ENCODE data around the gene WDPCP.
A peak's percentile ranks its signal among the peaks of the same experiment; 100 is the strongest.

WDPCP gene

DNA sequence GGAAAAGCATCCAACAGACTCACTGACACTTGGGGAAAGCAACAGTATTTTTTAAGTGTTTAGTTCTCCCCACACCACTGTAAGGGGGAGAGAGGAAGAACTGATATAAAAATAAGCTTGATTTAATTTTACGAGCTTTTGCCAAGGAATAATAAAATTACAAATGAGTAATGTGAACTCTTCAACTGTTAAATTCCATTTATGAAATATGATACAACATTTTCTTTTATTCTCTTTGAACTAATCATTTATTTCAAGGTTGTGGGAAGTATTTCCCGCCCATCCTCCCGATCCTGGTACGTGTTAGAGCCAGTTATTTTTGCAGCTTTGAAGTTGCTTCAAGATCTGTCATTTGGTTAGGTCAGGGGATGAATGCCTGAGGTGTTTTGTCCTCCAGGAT lies 35.2 kb downstream of the WDPCP start:
- ChIA-PET POLR2A (no interaction called here), CTCF (interaction anchor here (1.0 to 1.4 kb wide), 3 partner anchors 9 to 766 kb away, joined by 3 to 5 read pairs (median 3); no protein-coding TSS in a partner anchor)
- no peak for DNase-seq (ENCODE audit: low read depth, low spot score)
- TF ChIP-seq, protein P1, sequence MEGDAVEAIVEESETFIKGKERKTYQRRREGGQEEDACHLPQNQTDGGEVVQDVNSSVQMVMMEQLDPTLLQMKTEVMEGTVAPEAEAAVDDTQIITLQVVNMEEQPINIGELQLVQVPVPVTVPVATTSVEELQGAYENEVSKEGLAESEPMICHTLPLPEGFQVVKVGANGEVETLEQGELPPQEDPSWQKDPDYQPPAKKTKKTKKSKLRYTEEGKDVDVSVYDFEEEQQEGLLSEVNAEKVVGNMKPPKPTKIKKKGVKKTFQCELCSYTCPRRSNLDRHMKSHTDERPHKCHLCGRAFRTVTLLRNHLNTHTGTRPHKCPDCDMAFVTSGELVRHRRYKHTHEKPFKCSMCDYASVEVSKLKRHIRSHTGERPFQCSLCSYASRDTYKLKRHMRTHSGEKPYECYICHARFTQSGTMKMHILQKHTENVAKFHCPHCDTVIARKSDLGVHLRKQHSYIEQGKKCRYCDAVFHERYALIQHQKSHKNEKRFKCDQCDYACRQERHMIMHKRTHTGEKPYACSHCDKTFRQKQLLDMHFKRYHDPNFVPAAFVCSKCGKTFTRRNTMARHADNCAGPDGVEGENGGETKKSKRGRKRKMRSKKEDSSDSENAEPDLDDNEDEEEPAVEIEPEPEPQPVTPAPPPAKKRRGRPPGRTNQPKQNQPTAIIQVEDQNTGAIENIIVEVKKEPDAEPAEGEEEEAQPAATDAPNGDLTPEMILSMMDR (IDR thresholded peaks at IDR 0.05; ENCODE audit: insufficient read depth, low read length, missing control alignments): no peak
- H3K4me3 ChIP-seq (ENCODE audit: low read depth, low read length): no peak overlapping the region

DNA sequence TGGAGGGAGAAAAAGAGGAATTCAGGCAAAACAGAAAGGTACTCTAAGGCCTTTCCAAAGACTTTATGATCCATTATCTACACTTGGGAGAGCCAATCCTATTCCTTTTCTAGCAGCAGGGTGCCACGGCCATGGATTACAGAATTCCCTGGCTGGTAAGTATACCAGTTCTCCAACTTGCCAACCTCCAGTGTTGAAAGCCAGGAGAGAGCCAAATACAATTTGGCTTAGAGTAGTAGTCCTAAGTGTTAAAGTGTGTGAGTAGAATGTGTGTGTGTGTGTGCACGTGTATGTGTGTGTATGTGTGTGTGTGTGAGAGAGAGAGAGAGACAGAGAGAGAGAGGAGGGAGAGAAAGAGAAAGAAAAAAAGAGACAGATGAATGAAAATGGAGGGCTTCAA lies 43.3 kb downstream of the WDPCP start:
- no peak for DNase-seq (ENCODE audit: low read depth, low spot score)
- ChIA-PET POLR2A (no interaction called here), CTCF (interaction anchor here (0.6 to 1.3 kb wide), 2 partner anchors 17 to 23 kb away, joined by 3 to 4 read pairs; no protein-coding TSS in a partner anchor)
- TF ChIP-seq, protein P1 (IDR thresholded peaks at IDR 0.05; ENCODE audit: insufficient read depth, low read length, missing control alignments): no peak
- H3K4me3 ChIP-seq (ENCODE audit: low read depth, low read length): no peak overlapping the region

DNA sequence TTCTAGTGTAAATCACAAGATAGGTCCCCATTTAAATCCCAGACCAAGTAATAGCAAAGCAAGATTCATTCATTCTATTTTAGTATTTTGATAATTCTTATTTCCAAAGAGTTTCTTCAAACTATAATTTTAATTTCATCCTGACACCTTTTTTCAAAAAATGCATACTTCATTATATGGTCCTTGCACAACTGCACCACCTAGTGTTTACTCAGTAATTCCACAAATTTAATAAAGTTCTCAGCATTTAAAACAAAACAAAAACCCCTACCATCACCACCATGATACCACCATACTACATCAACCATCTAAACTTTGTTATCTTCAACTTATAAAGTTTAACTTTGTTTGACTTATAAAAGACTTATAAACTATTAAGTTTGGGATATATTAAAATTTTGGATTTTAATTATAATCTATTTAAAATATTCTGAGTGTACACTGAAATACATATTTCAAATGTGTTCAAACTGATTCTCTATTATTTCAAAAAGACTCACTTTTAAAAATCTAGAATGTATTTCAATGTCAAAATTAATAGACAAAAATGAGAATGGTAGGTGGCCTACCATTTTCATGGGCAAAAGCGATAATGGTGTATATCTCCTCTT lies 44.2 kb downstream of the WDPCP start:
- ChIA-PET POLR2A (no interaction called here), CTCF (interaction anchor here (0.8 to 1.3 kb wide), 4 partner anchors 9 to 25 kb away, joined by 4 to 7 read pairs (median 4); no protein-coding TSS in a partner anchor)
- H3K4me3 ChIP-seq (ENCODE audit: low read depth, low read length): no peak overlapping the region
- TF ChIP-seq, protein P1 (IDR thresholded peaks at IDR 0.05; ENCODE audit: insufficient read depth, low read length, missing control alignments): peak; percentile 19
- no peak for DNase-seq (ENCODE audit: low read depth, low spot score)

DNA sequence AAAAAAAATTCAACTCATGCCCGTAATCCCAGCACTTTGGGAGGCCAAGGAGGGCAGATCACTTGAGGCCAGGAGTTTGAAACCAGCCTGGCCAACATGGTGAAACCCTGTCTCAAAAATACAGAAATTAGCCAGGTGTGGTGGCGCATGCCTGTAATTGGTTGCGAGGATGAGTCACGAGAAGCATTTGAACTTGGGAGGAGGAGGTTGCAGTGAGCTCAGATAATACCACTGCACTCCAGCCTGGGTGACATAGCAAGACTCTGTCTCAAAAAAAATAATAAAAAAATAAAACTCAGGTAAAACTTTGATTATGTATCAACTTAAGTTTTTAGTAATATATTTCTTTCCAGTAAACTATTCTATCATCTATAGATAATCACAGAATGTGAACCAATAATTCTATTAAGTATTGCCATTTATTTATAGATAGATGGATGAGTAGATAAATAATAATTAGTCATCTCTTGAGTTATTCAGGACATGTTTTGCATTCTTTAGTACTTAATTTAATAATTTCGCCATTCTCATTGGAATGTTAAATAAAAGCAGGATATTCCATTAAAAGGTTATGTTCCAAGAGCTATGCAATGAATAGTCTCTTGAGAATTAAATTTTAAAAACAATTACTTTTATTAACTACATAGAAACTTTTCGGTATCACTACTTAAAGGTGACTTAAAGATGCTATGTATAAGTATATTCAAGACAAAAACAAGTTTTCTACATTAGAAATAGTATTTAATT lies 48.7 kb downstream of the WDPCP start:
- no peak for DNase-seq (ENCODE audit: low read depth, low spot score)
- ChIA-PET CTCF (no interaction called here), POLR2A (no interaction called here)
- no peak overlapping the region for H3K4me3 ChIP-seq (ENCODE audit: low read depth, low read length)
- TF ChIP-seq, protein P1 (IDR thresholded peaks at IDR 0.05; ENCODE audit: insufficient read depth, low read length, missing control alignments): no peak

DNA sequence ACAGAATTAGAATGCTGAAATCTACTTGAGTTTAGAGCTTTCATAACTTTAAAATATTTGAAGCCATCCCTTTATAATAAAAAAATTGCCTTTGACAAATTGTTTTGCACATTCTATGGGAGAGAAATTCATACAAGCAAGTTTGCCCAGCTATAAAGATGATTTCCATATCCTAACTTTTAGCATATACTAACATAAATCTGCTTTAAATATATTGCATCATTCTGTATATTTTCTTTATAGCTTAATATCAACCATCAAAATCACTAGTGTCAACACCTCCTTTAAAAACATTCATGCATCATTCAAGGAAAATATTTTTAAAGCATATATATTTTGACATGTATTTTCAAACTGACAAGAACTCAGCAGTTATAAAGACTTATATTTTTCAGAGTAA lies 49.9 kb downstream of the WDPCP start:
- ChIA-PET POLR2A (no interaction called here), CTCF (no interaction called here)
- no peak overlapping the region for H3K4me3 ChIP-seq (ENCODE audit: low read depth, low read length)
- TF ChIP-seq, protein P1 (IDR thresholded peaks at IDR 0.05; ENCODE audit: insufficient read depth, low read length, missing control alignments): no peak
- DNase-seq (ENCODE audit: low read depth, low spot score): no peak

DNA sequence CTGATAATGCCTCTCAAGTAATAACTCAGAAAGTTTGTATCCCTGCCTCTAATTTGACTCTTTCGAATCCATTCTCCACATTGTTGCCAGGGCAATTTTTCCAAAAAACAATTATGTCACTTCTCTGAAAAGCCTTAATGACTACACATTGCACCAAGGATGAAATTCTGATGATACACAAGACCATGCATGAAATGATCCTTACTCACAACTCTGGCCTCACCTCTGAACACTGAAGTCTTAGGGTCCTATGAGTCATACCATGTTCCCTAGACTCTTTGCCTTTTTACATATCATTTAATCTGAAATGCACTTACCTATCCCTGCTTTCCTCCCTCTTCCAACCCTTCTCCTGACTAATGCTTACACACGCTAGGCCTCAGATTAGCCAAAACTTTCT lies 51.0 kb downstream of the WDPCP start:
- no peak overlapping the region for H3K4me3 ChIP-seq (ENCODE audit: low read depth, low read length)
- ChIA-PET POLR2A (no interaction called here), CTCF (no interaction called here)
- no peak for DNase-seq (ENCODE audit: low read depth, low spot score)
- TF ChIP-seq, protein P1 (IDR thresholded peaks at IDR 0.05; ENCODE audit: insufficient read depth, low read length, missing control alignments): no peak
